ENCODE results near the gene CACNA1C.

Gene CACNA1C

DNA sequence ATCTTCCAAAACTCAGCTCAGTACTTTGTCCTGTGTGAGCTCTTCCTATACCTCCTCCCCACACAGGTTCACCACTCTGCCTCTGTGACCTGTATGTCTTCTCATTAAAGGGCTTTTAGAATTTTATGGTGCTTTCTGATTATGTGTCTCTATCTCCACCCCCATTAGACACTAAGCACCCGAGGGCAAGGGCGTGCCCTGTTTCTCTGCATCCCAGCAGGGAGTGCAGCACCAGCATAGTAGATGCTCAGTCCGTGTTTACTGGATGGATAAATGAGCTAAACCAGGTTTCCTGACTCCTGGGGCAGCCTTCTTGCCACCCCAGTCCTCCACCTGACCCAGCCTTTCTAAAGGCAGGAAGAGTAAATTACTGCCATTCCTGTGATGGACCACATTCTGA is 333.8 kb downstream of the CACNA1C start:
- Histone ChIP-seq H3K27me3 (replicated peaks; ENCODE audit: control insufficient read depth, insufficient read depth, low read length) (no peaks in the 10 kb centered on the region), H3K9ac (ENCODE audit: low read length) (no peak overlapping the region), H3K9me3 (ENCODE audit: control insufficient read depth, low read length) (no peaks in the 10 kb centered on the region), H3K4me1 (ENCODE audit: control insufficient read depth, insufficient read depth, low read length) (peaks cover 57% of the 10 kb centered on the region), H3K36me3 (ENCODE audit: control insufficient read depth, insufficient read depth, low read length, severe bottlenecking) (no peaks in the 10 kb centered on the region), H3K4me3 (ENCODE audit: low read length) (no peak overlapping the region)
- no peak for DNase-seq (ENCODE audit: low read depth)

DNA sequence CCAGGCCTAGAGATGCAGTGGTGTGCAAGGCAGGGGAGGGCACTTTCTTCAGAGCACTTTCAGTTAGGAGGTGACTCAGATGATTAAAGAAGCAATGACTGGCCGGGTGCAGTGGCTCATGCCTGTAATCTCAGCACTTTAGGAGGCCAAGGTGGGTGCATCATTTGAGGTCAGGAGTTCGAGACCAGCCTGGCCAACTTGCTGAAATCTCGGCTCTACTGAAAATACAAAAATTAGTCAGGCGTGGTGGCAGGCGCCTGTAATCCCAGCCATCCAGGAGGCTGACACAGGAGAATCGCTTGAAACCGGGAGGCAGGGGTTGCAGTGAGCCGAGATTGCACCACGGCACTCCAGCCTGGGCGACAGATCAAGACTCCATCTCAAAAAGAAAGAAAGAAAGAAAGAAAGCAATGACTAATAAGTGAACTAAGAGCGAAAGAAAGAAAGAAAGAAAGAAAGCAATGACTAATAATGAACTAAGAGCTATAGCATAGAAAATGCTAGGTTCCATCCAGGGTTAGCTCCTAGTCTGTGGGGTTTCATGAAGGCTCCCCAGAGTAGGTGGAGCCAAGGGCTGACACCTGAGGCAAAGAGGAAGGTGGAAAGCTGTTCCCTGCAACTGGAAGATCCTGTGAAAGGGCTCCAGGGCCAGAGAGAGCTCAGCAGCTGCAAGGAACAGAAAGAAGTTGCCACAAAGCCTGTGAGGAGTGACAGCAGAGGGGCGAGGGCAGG is 334.5 kb downstream of the CACNA1C start:
- Histone ChIP-seq H3K4me1 (ENCODE audit: control insufficient read depth, insufficient read depth, low read length) (peaks cover 56% of the 10 kb centered on the region), H3K4me3 (ENCODE audit: low read length) (no peak overlapping the region), H3K36me3 (ENCODE audit: control insufficient read depth, insufficient read depth, low read length, severe bottlenecking) (no peaks in the 10 kb centered on the region), H3K27me3 (replicated peaks; ENCODE audit: control insufficient read depth, insufficient read depth, low read length) (no peaks in the 10 kb centered on the region), H3K9me3 (ENCODE audit: control insufficient read depth, low read length) (no peaks in the 10 kb centered on the region), H3K9ac (ENCODE audit: low read length) (no peak overlapping the region)
- peak; percentile 27 for DNase-seq (ENCODE audit: low read depth)

DNA sequence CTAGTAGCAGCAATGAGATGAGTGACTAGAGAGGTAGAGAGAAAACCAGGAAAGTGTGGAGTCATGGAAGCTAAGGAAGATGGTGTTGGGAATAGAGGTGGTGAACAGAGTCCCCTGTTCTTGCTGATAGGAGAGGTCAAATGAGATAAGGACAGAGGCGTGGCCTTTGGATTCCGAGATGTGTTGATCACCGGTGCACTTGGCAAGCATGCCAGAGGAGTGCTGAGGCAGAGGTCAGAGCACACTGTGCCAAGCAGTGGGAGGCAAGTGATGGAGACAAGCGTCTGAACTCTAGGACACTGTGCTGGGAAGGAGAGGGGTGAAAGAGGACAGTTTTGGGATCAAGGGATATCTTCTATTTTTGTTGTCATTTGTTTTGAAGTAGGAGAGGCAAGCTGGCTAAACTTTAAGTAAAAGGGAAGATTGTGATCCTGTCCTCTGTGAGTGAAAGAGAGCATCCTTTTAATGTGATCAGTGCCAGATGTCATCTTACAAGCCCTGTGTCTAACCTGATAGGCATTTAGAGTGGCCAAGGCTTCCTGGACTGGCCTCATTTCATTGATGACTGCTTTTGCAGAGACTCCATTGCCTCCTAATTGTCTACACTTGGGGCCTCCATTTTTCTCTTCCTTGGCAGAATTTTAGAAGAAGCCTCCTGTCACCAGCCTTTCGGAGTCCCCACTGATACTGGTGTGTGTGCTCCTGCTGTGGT is 336.4 kb downstream of the CACNA1C start:
- Histone ChIP-seq H3K9me3 (ENCODE audit: control insufficient read depth, low read length) (no peaks in the 10 kb centered on the region), H3K36me3 (ENCODE audit: control insufficient read depth, insufficient read depth, low read length, severe bottlenecking) (no peaks in the 10 kb centered on the region), H3K27me3 (replicated peaks; ENCODE audit: control insufficient read depth, insufficient read depth, low read length) (no peaks in the 10 kb centered on the region), H3K4me1 (ENCODE audit: control insufficient read depth, insufficient read depth, low read length) (peaks cover 42% of the 10 kb centered on the region), H3K9ac (ENCODE audit: low read length) (no peak overlapping the region), H3K4me3 (ENCODE audit: low read length) (no peak overlapping the region)
- no peak for DNase-seq (ENCODE audit: low read depth)

DNA sequence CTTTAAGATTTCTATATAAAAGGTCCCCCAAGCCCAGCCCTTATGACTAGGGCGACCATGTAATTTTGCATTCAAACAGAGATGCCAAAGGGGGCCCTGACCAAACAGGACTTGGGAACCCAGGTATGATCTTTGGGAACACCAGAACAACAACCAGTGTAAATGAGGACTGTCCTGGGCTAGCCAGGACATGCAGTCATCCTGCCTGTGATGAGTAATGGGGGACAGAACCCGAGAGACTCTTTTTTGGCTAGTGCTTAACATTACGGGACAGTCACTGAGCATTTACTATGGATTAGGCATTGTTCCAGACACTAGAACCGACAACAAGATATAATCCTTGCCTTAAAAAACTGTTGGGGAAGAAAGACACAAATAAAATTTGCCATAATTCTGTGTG is 337.3 kb downstream of the CACNA1C start:
- Histone ChIP-seq H3K4me1 (ENCODE audit: control insufficient read depth, insufficient read depth, low read length) (peaks cover 33% of the 10 kb centered on the region), H3K4me3 (ENCODE audit: low read length) (no peak overlapping the region), H3K27me3 (replicated peaks; ENCODE audit: control insufficient read depth, insufficient read depth, low read length) (no peaks in the 10 kb centered on the region), H3K36me3 (ENCODE audit: control insufficient read depth, insufficient read depth, low read length, severe bottlenecking) (no peaks in the 10 kb centered on the region), H3K9ac (ENCODE audit: low read length) (no peak overlapping the region), H3K9me3 (ENCODE audit: control insufficient read depth, low read length) (no peaks in the 10 kb centered on the region)
- DNase-seq (ENCODE audit: low read depth), result no peak

DNA sequence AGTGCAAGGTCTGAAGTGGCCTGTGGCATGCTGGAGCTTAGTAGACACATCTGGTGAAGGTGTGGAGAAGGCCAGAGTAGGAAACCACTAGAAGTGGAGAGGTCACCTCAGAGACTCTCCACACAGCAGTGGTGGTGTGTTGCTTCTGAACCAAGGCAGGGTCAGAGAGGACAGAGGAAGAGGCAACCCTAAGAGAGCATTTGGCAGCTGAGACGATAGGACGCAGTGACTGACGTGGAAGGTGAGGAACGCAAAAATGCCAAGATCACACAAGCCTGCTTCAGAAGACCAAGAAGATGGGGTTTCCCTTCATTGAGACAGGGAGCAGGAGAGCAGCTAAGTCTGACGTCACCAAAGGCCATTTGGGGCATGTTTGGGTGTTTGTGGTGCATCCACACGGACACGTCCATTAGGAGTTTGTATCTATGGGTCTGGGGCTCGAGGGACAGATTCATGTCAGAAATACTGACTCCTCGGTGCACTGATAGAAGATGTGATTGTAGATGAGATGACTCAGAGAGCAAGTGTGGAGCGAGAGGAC is 338.1 kb downstream of the CACNA1C start:
- H3K4me1 ChIP-seq (ENCODE audit: control insufficient read depth, insufficient read depth, low read length), result peaks cover 32% of the 10 kb centered on the region
- no peak for DNase-seq (ENCODE audit: low read depth)

DNA sequence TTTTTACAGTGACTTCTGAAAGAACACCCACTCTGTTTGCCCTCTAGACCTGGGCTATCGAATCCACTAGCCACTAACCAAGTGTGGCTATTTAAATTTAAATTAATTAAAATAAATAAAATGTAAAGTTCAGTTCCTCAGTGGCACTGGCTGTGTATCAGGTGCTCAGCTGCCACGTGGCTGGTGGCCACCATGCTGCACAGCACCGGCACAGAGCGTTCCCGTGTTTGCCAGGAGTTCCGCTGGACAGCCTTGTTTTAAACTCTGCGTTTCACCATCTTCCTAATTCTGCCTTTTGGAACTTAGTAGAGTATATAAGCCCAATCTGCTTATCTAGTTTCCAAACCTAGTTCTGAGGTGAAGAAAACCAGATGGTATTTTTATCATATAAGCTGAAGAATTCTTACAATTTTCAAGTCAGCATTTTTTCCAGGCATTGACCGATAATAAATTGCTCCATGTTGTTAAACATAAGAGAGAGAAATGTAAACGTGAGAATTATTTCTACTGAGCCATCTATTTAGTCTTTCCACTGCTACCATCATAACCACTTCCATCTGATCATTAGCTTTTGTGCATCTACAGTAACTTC is 339.0 kb downstream of the CACNA1C start:
- DNase-seq (ENCODE audit: low read depth), result no peak
- no peaks in the 10 kb centered on the region for H3K36me3 ChIP-seq (ENCODE audit: control insufficient read depth, insufficient read depth, low read length, severe bottlenecking)
- peaks cover 38% of the 10 kb centered on the region for H3K4me1 ChIP-seq (ENCODE audit: control insufficient read depth, insufficient read depth, low read length)
- H3K9me3 ChIP-seq (ENCODE audit: control insufficient read depth, low read length), result no peaks in the 10 kb centered on the region
- H3K4me3 ChIP-seq (ENCODE audit: low read length), result no peak overlapping the region
- no peaks in the 10 kb centered on the region for H3K27me3 ChIP-seq (replicated peaks; ENCODE audit: control insufficient read depth, insufficient read depth, low read length)
- no peak overlapping the region for H3K9ac ChIP-seq (ENCODE audit: low read length)

More for the DNA sequence above, 338.1 kb downstream of the CACNA1C start:
- no peaks in the 10 kb centered on the region for H3K9me3 ChIP-seq (ENCODE audit: control insufficient read depth, low read length)
- no peaks in the 10 kb centered on the region for H3K27me3 ChIP-seq (replicated peaks; ENCODE audit: control insufficient read depth, insufficient read depth, low read length)
- H3K36me3 ChIP-seq (ENCODE audit: control insufficient read depth, insufficient read depth, low read length, severe bottlenecking), result no peaks in the 10 kb centered on the region
- no peak overlapping the region for H3K9ac ChIP-seq (ENCODE audit: low read length)
- H3K4me3 ChIP-seq (ENCODE audit: low read length), result no peak overlapping the region

DNA sequence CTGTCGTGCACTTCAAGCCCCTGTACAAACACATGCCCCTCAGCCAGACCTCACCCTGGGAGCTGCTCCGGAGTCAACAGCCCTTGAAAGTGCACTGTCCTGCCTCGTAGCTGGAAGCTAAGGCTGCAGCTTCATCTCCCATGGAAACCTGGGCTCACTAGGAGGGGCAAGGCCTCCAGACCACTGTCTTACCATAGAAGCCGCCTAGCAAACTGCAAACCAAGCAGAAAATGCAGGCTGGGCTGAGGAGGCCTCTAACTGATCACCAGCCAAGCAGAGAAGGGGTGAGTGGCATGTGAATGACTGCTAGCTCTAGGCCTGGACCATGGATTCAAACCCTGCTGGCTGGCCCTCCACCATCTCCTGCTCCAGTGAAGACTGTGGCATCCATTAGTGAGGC is 340.2 kb downstream of the CACNA1C start:
- peaks cover 50% of the 10 kb centered on the region for H3K4me1 ChIP-seq (ENCODE audit: control insufficient read depth, insufficient read depth, low read length)
- no peak overlapping the region for H3K4me3 ChIP-seq (ENCODE audit: low read length)
- no peak overlapping the region for H3K9ac ChIP-seq (ENCODE audit: low read length)
- no peaks in the 10 kb centered on the region for H3K27me3 ChIP-seq (replicated peaks; ENCODE audit: control insufficient read depth, insufficient read depth, low read length)
- H3K36me3 ChIP-seq (ENCODE audit: control insufficient read depth, insufficient read depth, low read length, severe bottlenecking), result no peaks in the 10 kb centered on the region
- no peaks in the 10 kb centered on the region for H3K9me3 ChIP-seq (ENCODE audit: control insufficient read depth, low read length)
- no peak for DNase-seq (ENCODE audit: low read depth)

DNA sequence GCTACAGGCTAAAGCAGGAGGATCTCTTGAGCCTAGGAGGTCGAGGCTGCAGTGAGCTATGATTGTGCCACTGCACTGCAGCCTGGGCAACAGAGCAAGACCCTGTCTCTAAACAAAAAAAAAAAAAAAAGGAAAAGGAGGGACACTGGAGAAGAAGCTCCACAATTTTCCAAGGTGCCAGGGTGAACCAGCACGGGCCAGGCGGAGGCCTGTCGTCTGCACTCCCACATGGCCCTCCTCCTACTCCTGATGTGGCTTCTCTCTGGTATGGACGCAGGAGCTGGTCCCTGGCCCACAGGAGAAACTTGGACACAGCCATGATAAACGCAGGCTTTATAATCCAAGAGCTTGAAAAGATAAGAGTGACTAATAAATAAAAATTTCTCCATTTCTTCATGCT is 341.2 kb downstream of the CACNA1C start:
- H3K9ac ChIP-seq (ENCODE audit: low read length), result no peak overlapping the region
- DNase-seq (ENCODE audit: low read depth), result no peak
- H3K36me3 ChIP-seq (ENCODE audit: control insufficient read depth, insufficient read depth, low read length, severe bottlenecking), result no peaks in the 10 kb centered on the region
- no peaks in the 10 kb centered on the region for H3K27me3 ChIP-seq (replicated peaks; ENCODE audit: control insufficient read depth, insufficient read depth, low read length)
- H3K4me1 ChIP-seq (ENCODE audit: control insufficient read depth, insufficient read depth, low read length), result peaks cover 49% of the 10 kb centered on the region
- H3K4me3 ChIP-seq (ENCODE audit: low read length), result no peak overlapping the region
- no peaks in the 10 kb centered on the region for H3K9me3 ChIP-seq (ENCODE audit: control insufficient read depth, low read length)

DNA sequence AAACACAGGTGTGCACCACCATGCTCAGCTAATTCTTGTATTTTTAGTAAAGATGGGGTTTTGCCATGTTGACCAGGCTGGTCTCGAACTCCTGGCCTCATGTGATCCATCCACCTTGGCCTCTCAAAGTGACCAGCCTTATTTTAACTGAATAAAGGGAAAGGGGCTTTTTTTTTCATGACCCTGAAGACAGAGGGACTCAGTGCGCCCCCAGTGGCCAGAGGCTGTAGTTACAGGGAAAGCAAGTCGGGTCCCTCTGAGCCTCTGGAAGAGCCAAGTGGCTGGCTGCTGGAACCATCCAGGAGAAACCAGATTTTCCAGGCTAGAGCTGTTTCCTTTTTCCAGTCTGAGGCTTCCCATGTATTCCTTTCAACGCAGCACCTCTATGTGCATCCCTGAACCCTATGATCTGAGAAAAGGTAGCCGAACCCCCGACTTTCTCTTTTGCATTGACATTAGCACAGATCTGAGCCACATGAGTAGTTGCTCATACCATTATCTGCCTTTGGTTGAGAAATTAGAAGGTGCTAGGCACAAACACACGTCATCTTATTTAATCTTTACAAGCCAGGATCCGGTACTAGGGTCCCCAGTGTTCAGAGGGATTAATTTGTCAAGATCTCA is 342.7 kb downstream of the CACNA1C start:
- no peaks in the 10 kb centered on the region for H3K9me3 ChIP-seq (ENCODE audit: control insufficient read depth, low read length)
- no peaks in the 10 kb centered on the region for H3K27me3 ChIP-seq (replicated peaks; ENCODE audit: control insufficient read depth, insufficient read depth, low read length)
- H3K4me1 ChIP-seq (ENCODE audit: control insufficient read depth, insufficient read depth, low read length), result peaks cover 34% of the 10 kb centered on the region
- peak overlapping the region; percentile 73 for H3K9ac ChIP-seq (ENCODE audit: low read length)
- no peaks in the 10 kb centered on the region for H3K36me3 ChIP-seq (ENCODE audit: control insufficient read depth, insufficient read depth, low read length, severe bottlenecking)
- peak; percentile 72 for DNase-seq (ENCODE audit: low read depth)
- no peak overlapping the region for H3K4me3 ChIP-seq (ENCODE audit: low read length)

DNA sequence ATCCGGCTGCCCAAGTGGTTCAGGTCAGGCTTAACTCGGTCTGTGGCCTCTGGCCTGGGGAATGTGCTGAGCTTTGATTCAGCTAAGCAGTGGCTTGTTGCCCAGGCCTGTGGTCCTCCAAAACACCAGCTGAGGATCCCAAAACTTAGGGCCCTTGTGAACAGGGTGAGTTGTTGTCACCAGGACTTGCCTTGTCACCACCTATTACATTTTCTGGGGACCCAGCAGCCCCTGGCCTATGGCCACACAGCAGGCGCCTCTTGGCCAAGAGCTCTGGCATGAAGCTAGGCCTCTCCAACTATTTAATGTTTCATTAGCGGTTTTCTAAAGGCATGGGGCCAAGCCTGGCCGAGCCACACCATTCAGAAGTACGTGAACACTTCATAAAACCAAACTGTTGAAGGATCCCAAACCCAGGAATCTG is 343.7 kb downstream of the CACNA1C start:
- Histone ChIP-seq H3K4me1 (ENCODE audit: control insufficient read depth, insufficient read depth, low read length) (peaks cover 32% of the 10 kb centered on the region), H3K4me3 (ENCODE audit: low read length) (no peak overlapping the region), H3K9ac (ENCODE audit: low read length) (peak overlapping the region; percentile 73), H3K9me3 (ENCODE audit: control insufficient read depth, low read length) (no peaks in the 10 kb centered on the region), H3K27me3 (replicated peaks; ENCODE audit: control insufficient read depth, insufficient read depth, low read length) (no peaks in the 10 kb centered on the region), H3K36me3 (ENCODE audit: control insufficient read depth, insufficient read depth, low read length, severe bottlenecking) (no peaks in the 10 kb centered on the region)
- DNase-seq (ENCODE audit: low read depth), result no peak
